Fibroblast of peridontal ligament (primary cell): ENCODE measurements around the gene RPL21.
A peak's percentile ranks its signal among the peaks of the same experiment; 100 is the strongest.
"Not testable (repeated sequence)": the region's sequence is repeated elsewhere in the genome, so short reads cannot be mapped to it uniquely, and the experiment has no call there.

Source experiments
- DNase-seq: peaks from one replicate; pipeline ENCODE4 v3.0.0-alpha.2; 2010; ENCODE audit errors: extremely low read depth

The RPL21 gene

GRCh38 chr13:27251166-27252091 lies at the start of gene RPL21:
TSS of gene RPL21 (plus strand) at chr13:27251558. CDS start at chr13:27253777, 2,219 bp downstream.
- peak; percentile 99 for DNase-seq

GRCh38 chr13:27201661-27202060 lies 49.7 kb upstream of the RPL21 start:
- no peak for DNase-seq

DNA sequence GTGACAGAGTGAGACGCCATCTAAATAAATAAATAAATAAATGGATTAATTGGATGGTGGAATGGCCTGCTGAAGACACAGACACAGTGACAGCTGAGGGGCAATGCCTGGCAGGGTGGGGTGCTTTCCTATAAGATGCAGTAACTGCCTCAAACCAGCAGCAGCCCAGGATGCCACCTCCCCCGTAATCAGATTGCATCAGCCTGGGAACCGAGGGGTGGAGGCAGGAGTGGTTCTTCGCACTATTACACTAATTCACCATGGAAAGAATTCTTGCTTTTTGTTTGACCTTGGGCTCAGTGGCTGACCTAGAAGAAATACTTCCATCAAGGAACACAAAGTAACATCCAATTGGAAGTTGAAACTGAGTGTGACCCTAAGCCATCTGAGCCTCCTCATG lies 48.2 kb upstream of the RPL21 start:
- no peak for DNase-seq

GRCh38 chr13:27203854-27204253 lies 47.5 kb upstream of the RPL21 start:
- DNase-seq = peak; percentile 40

DNA sequence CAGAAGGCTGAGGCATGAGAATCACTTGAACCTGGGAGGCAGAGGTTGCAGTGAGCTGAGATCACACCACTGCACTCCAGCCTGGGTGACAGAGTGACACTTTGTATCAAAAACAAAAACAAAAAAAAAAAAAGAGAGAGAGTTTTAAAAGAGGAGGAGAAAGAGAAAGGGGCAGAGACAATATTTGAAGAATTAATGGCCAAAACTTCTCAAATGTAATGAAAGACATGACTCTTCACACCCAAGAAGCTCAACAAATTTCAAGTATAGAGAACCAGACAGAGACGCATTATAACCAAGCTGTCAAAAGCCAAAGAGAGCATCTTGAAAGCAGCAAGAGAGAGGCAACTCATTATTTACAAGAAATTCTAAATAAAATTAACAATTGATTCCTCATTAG lies 42.8 kb upstream of the RPL21 start:
- no peak for DNase-seq

DNA sequence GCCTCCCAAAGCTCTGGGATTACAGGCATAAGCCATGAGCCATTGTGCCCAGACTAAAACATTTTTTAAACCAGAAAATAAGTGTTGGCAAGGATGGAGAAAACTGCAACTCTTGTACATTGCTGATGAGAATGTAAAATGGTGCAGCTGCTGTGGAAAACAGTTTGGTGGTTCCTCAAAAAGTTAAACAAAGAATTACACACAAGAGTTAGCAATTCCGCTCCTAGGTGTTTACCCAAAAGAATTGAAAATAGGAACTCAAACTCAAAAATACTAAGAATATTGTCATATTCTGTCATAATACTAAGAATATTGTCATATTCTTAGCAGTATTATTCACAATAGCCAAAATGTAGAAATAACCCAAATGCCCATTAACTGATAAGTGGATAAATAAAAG lies 40.1 kb upstream of the RPL21 start:
- no peak for DNase-seq

DNA sequence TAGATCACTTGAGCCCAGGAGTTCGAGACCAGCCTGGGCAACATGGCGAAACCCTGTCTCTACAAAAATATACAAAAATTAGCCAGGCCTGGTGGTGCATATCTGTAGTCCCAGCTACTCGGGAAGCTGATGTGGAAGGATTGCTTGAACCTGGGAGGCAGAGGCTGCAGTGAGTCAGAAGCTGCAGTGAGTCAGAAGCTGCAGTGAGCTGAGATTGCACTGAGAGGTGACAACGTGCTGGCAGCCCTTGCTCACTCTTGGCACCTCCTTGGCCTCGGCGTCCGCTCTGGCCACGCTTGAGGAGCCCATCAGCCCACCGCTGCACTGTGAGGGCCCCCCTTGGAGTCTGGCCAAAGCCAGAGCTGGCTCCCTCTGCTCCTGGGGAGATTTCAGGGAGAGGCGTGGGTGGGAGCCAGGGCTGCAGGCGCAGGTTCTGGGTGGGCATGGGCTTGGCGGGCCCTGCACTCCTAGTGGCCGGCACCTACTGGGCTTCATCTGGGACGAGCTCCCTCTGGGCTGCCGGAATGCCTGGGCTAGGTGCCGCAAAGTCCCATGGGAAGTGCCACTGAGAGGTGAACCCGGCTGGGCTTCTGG lies 39.5 kb upstream of the RPL21 start:
- peak; percentile 47 for DNase-seq

DNA sequence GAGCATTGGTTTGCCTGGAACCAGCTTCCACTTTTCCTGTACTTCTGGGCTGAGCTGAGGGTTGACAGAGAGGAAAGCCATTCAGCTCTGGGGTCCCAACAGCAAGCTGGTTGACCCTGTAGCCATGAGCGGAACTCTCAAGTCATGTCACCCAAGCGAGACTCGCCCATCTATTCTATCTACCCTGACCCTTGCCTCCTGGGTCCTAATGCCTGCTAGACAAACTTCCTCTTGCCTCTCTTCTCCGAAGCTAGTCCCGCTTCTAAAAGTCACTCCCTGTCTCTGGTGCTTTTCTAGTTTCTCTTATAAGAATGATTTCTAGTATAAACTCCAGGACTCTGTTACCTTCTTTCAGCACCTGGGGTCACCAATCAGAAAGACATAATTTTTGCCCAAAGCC lies 38.0 kb upstream of the RPL21 start:
- not testable (repeated sequence) for DNase-seq

DNA sequence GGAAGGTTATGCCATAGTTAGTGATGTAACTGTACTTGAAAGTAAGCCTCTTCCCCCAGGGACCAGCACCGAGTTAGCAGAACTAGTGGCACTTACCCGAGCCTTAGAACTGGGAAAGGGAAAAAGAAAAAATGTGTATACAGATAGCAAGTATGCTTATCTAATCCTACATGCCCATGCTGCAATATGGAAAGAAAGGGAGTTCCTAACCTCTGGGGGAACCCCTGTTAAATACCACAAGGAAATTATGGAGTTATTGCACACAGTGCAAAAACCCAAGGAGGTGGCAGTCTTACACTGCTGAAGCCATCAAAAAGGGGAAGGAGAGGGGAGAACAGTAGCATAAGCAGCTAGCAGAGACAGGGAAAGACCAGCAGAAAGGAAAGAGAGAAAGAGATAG lies 33.6 kb upstream of the RPL21 start:
- not testable (repeated sequence) for DNase-seq

- not testable (repeated sequence) for DNase-seq
Measured at GRCh38 chr13:27218861-27219260, 32.5 kb upstream of the RPL21 start.

- no peak for DNase-seq
Measured at GRCh38 chr13:27219611-27220010, 31.7 kb upstream of the RPL21 start.

DNA sequence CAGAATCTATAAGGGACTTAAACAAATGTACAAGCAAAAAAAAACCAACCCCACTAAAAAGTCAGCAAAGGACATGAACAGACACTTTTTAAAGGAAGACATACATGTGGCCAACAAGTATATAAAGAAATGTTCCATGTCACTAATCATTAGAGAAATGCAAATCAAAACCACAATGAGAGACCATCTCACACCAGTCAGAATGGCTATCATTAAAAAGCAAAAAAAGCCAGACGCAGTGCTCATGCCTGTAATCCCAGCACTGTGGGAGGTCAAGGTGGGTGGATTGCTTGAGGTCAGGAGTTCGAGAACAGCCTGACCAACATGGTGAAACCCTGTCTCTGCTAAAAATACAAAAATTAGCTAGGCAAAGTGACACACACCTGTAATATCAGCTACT lies 29.3 kb upstream of the RPL21 start:
- not testable (repeated sequence) for DNase-seq

DNA sequence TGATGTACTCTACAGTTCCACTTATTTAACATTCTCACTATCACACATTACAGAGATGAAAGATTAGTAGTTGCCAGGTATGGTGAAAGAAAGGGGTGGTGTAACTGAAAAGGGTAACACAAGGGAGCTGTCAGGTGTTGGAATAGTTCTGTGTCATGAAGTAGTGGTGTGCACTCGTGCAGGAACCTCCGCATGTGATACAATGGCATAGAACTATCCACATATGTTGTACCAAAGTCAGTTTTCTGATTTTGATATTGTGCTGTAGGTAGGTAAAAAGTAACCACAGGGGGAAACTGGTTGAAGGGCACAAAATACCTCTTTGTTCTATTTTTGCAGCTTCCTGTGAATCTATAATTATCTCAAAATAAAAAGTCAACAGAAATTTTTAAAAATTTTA lies 24.4 kb upstream of the RPL21 start:
- DNase-seq = no peak

DNA sequence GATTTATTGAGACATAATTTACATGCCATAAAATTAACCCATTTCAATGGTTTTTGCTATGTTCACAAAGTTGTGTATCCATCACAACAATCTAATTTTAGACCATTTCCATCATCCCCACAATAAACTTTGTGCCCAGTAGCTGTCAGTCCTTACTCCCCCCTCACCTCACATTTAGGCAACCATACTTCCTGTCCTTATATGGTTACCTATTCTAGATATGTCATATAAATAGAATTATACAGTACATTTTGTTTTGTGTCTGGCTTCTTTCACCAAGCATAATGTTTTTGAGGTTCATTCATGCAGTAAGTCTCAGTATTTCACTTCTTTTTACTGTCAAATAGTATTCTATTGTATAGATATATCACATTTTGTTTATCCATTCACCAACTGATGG lies 23.2 kb upstream of the RPL21 start:
- DNase-seq = no peak

- no peak for DNase-seq
Measured at GRCh38 chr13:27229642-27230041, 21.7 kb upstream of the RPL21 start.

- no peak for DNase-seq
Measured at GRCh38 chr13:27233964-27234363, 17.4 kb upstream of the RPL21 start.

DNA sequence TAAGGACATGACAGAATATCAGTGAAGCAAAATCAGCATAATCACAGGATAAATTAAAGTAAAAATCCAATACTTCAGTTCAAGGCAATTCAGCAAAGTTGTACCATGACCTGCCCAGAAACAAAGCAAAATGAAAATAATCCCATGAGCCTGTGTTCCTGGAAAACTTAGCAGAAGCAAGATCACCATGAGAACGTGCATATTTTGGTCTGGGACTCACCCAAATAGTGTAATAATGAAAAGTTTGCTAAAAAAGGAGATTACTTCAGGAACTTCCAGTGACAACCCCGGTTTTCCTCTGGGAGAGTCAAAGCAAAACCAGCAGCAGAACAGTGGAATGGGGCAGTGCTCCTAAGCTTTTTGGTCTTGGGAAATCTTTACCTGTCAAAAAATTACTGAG lies 14.9 kb upstream of the RPL21 start:
- DNase-seq = peak; percentile 22

DNA sequence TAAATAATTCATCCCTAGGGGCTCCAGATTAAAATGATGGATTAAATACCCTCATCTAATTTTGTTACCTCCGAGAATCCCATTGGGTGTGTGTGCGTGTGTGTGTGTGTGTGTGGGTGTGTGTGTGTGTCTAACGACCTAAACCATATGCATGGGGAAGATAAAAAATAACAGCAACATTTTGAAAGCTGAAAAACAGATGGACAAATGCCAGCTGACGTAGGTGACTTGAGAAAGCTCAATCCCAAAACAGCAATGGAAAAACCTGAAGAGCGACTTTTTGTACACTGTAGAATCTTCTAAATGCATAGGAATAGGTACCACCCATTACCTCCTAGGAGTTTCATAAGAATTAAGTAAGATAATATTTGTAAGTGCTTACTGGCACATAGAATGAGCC lies 8.7 kb upstream of the RPL21 start:
- no peak for DNase-seq

GRCh38 chr13:27245610-27246009 lies 5.7 kb upstream of the RPL21 start:
- DNase-seq = no peak

DNA sequence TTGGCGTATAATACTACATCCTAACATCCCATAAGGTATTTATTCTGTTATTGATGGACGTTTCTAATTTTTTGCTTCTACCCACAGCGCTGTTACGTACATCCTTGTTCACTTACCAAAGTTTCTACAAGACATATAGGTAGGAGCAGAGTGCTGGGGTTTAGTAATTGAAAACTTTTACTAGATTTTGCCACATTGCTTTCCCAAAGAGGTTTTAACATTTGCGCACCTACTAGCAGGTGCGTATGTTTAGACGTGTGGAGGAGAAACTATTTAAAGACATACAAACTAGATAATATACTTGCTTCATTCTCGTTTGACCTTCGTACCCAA lies 559 bp upstream of the RPL21 start:
- DNase-seq = no peak

GRCh38 chr13:27252467-27252866 lies 1.1 kb downstream of the RPL21 start:
- DNase-seq = peak; percentile 17

DNA sequence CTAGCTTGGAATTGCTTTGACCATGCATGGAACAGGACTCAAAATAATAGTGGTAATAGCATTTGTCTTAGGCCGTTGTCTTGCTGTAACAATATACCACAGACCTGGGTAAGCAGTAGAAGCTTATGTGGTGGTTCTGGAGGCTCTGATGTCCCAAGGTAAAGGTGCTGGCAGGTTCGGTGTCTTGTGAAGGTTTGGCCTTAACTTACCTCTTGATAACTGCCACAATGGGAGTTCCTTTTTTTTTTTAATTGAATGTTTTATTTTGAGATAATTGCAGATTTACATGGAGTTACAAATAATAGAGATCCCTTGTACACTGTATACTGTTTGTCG lies 5.8 kb downstream of the RPL21 start:
- DNase-seq = peak; percentile 10

DNA sequence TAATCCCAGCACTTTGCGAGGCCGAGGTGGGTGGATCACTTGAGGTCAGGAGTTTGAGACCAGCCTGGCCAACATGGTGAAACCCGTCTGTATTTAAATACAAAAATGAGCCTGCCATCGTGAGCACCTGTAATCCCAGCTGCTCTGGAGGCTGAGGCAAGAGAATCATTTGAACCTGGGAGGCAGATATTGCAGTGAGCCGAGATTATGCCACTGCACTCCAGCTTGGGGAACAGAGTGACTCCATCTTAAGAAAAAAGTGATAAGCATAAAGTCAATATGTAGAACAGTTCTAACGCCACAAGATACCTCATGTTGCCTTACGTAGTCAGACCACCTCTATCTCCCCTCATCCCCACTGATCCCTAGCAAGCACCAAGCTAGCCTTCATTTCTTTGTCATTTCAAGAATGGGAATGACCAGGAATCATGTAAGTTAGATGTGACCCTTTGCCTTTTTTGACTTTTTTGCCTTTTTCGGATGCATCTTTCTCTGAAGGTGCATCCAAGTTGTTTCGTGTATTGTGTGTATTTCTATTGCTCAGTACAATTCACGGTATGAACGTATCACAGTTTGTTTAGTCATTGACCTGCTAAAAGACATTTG lies 6.4 kb downstream of the RPL21 start:
- peak; percentile 9 for DNase-seq
